Measurements from ENCODE around the gene COL20A1.

The COL20A1 gene

DNA sequence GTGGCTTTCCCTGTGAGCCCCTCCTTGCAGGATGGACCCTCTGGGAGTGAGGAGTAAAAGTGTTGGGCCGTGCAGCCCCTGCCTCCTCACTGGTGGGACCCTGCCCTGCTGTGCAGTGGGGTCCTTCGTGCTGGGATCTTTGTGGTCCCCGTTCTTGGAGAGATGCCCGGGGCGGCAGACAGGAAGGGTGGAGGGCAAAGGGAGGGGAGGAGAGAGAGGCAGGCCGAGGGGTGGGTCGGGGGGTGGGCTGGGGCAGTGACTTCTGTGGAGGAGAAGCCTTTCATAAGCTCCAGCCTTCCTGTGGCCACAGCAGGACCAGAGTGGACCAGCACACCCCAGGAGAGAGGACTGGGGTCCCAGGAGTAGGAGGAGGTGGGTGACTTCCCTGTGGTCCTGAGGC is at the start of gene COL20A1:
TSS of gene COL20A1 (plus strand) at position 283 of the 400 bp plus-strand sequence. CDS start 1,922 bp downstream, outside the sequence.
- DNase-seq = no peak

DNA sequence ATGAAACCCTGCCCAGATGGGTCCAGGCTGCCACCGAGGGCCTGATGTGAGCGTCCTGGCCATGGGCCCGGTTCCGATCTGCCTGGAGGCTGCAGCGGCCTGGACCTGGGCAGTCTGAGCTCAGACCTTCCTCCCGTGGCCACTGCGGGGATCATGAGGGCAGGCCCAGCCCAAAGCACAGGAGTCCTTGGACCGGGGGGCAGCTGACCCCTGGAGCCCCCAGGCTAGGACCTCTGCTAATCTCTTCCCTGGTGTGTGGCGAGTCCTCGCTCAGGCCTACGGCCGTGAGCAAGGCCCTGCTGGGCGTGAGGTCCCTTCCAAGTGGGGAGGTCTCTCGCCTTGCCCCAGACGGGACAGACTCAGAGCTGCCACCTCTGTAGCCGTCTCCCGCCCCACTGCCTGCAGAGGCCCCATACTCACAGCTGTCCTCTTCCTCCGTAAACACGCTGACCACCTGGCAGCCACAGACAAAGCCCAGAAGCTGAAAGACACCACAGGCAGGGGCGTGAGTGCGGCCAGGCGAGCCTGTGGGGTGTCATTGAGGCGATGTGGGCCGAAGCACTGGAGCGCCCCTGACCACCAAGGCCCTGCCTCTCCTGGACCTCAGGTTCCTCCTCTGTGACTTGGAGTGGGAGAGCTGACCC is 49.3 kb upstream of the COL20A1 start:
- DNase-seq = no peak

DNA sequence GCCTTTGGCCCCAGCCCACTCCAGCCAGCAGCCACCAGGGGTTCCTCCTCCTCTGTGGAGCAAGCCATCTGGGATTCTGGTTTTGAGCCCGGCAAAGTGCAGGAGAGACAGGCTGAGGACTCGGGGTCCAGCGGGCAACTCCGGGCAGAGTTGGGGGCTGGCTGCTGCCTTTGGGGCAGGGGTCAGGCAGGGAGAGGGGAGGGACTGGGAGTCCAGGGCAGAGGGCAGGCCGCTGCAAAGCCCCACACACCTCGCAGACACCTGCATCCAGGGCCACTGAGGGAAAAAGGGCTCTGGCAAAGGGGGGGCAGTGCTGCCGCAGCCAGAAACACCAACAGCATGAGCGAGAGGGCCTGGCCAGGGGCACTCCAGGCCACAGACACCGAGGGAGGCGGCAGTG is 48.5 kb upstream of the COL20A1 start:
- DNase-seq = no peak

DNA sequence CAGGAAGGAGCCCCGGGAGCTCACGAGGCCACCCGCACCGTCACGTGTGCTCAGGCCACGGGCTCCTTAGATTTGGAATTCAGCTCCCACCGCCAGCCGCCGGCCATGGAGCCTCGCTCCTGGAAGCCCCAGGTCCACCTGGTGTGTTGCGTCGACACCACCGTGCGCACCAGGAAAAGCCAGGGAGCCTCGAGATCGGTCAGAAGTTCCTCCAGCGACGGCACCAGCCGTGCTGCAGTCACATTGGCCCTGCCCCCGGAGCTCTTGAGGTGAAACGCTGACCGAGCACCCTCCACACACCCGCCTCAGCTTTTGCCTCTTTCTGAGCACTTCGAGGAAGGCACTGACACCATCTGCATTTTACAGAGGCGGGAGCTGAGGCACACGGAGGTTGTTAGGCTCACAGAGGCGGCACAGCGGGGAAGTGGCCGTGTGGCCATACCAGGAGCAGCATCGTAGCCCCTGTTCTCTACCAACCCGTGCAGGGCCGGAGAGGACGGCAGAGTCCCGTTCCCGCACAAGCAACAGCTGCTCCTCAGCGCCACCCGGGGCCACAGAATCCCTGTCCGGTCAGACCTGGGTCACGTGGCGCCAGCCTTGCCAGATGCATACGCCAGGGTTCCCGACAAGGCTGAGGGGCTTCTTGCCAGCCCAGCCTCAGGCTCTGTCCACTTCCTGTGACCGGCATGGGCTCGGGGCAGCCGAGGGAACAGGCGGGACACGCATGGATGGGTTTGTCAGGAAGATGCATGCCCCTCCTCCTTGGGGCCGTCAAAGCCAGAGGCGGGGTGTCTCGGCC is 46.3 kb upstream of the COL20A1 start:
- DNase-seq = peak in 8 of 51 donors; percentile 13 to 41 (median 24)

DNA sequence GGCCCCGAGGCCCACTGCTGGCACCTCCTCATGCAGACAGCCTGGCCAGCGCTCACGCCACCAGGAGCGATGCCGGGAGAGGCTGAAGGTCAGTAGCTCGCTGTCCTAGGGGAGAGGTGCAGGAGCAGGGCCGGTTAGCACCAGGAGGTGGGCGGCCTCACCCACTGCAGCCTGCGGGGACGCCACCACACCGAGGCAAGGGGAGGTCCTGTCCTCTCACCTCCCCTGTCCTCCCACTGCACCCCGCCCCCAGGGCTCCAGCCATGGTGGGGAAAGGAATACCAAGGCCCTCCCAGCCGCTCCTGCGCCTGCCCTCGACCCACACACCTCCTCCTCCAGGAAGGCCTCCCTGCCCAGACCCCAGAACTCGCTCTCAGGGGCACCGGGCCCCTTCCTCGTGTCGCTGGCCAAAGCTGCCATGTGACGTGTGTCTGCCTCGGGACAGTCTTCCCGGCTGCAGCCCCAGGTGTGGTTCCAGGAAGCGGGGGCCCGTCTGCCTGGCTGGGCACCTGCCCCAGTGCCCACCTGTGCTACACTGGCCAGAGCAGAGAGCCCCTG is 45.2 kb upstream of the COL20A1 start:
- DNase-seq = no peak

DNA sequence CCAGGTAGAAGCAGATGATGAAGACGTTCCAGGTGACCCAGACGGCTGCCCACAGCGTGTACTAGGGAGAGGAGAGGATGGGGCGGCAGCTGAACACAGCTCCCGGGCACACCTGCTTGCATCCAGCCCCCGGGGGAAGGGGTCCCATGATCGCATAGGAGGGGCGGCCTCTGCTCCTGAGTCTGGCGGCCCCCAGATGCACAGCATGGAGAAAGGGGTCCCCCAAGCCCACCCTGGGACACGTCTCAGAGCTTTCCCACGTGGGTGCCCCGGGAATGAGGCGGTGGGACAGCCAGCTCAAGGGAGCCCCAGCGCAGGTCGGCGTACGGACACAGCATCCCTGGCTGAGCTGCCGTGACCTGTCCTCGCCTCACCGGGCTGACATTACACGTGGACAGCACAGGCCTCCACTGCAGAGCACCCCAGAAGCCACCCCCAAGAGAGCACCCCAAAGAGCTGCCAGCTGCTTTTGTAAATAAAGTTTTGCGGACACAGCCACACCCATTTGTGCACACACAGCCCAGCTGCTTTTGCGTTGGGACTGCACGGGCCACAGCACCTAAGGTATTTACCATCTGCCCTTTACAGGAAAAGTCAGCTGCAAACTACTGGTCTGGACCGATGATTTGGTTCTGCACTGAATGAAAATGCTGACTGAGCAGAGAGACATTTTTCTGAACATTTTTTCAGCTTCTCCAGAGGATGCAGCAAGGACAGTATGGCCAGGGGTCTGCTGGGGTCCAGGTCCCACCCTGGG is 44.0 kb upstream of the COL20A1 start:
- no peak for DNase-seq

DNA sequence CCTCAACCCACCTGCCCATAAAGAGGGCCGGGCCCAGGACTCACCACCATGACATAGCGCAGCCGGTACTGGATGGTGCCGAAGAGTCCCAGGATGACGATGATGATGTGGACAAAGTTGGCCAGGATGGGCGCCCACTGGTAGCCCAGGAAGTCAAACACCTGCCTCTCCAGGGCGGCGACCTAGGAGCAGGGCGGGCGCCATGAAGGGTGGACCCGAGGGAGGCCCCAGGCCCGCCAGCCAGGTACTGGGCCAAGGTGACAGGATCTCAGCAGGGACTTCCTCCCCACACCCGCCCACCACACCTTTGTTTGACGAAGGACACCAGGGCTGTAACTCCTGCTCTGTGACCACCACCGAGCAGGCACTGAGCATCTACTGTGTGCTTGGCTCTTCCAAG is 43.1 kb upstream of the COL20A1 start:
- DNase-seq = no peak

DNA sequence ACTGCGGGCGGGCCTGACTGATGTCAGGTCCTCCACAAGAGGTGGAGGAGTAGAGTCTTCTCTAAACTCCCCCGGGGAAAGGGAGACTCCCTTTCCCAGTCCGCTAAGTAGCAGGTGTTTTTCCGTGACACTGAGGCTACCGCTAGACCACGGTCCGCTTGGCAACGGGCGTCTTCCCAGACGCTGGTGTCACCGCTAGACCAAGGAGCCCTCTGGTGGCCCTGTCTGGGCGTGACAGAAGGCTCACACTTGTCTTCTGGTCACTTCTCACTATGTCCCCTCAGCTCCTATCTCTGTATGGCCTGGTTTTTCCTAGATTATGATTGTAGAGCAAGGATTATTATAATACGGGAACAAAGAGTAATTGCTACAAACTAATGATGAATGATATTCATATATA is 41.6 kb upstream of the COL20A1 start:
- DNase-seq = peak in 19 of 51 donors; percentile 17 to 77 (median 42)

DNA sequence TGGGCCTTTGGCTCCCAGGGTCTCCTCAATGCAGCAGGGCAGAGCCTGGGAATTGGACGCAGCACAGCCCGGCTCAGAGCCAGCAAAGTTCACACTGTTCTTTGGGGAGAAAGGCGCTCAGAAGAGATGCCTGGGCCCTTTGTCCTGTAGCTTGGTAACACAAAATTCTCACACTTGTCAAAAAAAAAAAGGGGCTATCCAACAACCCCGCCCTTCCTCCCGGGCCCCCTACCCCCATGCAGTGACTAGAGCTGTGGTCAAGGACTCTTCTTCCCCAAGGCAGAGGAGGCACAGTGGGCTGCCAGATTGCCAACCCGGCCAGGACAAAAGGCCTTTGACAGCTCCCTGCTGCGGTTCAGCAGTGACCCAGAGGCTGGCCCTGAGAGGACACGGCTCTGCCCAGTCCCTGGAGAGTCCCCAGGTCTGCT is 40.7 kb upstream of the COL20A1 start:
- peak in 43 of 51 donors; percentile 9 to 96 (median 64) for DNase-seq

DNA sequence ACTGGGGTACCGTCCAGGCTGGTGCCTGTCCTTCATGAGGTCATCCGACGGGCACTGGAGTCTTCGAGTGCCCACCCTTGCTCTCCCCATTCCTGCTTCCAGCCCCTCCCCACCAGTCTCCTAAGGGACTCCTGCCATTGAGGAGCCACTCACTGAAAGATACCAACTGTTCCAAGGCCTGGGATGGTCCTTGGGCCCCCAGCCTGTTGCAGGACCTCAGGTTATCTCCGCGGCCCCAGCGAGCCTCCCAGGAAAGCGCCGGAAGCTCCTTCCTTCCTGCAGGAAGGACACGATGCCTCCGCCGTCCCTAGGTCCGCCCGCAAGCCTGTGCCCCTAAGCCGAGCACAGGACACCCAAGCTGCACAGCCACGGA is 39.9 kb upstream of the COL20A1 start:
- DNase-seq = no peak

DNA sequence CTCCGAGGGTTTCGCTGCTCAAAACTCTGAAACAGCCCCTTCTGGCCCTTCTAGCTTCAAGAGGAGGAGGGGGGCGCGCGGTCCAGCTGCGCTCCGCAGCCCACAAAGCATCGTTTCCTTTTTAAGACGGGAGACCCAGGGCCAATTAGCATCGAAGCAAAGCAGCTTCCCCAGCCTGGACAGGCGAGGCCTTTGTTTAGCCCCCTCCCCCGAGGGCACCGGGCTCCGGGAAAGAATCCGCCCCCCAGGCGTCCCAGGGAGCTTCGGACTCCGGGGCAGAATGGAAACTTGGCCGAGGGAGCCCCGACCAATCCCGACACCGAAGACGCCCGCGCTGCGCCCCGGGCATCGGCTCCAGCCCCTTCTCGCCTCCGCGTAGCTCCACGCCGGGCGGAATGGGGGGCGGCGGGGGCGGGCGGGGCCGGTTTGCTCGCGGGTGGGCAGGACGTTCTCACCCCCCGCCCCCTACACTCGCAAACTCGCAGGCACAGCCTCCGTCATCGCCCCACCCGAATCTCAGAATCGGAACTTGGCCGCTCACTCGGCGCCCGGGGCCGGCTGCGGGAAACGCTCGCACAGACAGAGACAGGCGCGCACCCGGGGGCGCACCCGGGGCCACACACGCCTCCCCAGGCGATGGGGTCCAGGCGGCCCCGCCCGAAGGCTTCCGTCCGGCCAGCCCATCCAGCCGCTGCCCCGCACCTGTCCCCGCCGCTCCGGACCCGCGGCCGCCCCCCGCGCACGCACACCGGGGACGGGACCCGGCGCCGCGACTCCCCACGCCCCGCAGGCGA is 39.4 kb upstream of the COL20A1 start:
- DNase-seq = peak in 31 of 51 donors; percentile 21 to 85 (median 61)

DNA sequence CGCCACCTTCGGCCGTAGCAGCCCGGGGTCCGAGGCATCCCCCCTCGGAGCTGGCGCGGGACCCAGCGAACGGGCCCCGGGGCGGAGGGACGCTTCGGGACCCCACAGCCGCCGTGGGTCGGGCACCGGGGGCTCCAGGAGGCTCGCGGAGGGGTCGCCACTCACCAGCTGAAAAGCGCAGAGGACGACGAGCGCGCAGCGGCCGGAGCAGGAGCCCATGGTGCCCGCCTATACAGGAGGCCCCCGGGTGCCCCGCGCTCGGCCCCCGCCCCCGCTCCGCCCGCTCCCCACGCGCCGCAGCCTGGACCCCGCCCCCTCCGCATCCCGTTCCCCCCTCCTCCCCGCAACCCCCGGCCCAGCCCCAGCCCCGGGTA is 38.8 kb upstream of the COL20A1 start, which contains the start of gene NKAIN4:
TSS of gene NKAIN4 (minus strand) at position 232 of the 374 bp plus-strand sequence. CDS start at position 219, 13 bp downstream.
- DNase-seq = peak in 6 of 51 donors; percentile 12 to 51 (median 28)

DNA sequence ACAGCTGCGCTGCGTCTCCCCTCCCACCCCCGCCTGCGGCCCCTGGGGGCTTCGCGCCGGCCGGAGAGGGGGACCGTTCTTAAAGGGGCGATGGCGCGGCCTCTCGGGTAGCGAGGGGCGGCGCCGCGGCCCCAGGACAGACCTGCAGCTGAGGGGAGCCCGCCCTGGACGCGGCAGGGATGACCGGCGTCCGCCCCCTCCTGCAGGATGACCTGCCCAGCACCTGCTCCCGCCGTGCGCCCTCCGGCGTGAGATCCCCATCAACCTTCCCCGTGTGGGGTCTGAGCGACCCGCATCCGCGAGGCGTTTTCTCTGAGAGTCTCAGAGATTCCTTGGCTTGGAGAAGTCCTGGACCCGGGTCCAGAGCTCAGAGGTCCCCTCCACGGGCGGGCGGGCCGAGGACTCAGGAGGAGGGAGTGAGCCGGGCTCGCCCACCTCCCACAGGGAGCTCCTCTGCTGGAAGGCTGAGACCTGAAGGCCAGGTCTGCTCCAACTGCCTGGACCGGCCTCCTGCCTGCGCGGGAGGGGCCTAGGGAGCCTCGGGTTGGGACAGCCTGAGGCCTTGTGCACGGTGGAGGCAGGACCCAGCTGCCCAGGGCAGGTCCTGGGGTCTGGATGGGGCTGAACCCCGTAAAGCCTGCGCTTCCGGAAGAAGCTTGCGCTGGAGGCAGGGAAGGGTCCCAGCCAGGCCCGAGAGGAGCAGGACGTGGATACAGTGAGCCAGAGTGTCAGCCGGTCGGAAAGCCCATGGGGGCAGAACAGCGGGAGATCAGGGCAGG is 38.2 kb upstream of the COL20A1 start:
- no peak for DNase-seq

DNA sequence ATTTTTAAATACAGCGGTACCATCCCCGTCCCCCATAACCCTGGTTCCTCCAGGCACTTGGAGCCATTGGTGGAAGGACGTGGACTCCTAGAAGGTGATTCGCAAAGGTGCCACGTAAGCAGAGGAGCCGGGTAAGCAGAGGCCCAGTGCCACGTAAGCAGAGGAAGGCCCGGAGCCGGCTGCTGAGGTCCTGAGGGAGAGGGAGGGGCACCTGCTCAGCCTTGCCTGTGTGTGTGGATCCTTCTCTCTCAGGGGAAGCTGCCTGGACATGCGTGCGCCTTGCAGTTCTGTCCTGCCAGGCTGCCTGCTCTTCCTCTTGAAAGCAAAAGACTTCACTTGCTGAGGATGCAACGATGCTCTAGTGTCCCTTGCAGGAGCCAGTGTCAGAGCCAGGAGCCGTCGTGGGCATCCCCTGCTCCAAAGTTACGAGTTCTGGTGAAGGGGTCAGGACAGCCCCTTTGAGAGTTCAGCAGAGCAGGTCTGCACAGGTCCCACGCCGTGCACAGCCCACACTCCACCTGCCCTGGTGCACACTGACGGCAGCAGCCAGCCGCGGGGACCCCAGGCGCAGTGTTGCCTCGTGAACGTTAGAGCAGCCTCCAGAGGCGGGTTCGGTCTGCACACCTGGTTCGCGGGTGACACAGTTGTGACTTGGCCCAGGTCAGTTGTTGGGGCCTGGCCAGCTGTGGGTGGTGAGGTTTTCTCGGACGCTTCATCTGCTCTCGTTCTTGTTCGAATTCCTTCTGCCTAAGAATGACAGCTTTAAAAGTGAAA is 36.9 kb upstream of the COL20A1 start:
- DNase-seq = no peak

DNA sequence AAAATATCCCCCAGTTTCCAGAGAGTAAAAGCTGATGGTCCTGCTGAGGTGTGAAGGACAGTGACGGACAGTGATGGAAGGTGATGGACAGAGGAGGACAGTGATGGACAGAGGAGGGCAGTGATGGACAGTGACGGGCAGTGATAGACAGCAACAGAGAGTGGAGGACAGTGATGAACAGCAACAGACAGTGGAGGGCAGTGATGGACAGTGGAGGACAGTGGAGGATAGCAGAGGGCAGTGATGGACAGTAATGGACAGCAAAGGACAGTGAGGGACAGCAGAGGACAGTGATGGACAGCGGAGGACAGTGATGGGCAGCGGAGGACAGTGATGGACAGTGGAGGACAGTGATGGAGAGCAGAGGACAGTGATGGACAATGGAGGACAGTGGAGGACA is 36.0 kb upstream of the COL20A1 start:
- no peak for DNase-seq

DNA sequence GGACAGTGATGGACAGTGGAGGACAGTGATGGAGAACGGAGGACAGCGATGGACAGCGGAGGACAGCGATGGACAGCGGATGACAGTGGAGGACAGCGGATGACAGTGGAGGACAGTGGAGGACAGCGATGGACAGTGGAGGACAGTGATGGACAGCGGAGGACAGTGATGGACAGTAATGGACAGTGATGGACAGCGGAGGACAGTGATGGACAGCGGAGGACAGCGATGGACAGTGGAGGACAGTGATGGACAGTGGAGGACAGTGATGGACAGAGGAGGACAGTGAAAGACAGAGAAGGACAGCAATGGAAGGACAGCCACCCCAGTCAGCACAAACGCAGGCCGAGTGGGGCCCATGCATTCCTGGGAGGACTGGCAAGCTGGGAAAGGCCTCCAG is 35.4 kb upstream of the COL20A1 start:
- DNase-seq = no peak

DNA sequence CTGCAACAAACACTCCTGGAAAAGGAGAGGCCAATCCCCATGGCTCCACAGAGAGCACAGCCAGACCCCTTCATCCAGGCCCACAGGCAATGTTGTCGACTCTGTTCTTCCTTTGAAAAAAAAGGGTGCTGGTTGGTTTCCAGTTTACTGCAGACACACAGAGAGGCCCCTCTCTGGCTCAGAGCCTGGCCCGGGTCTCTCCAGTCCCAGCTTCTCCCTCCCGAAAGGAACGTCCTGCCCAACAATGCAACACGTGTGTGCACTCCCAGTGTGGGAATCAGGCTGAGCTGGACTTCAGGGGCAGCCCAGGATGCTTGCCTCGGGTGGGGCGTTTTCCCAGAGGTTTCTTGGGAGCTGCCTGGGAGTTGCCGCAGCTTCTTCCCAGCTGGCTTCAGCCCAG is 34.2 kb upstream of the COL20A1 start:
- DNase-seq = peak in 10 of 51 donors; percentile 11 to 37 (median 25)

DNA sequence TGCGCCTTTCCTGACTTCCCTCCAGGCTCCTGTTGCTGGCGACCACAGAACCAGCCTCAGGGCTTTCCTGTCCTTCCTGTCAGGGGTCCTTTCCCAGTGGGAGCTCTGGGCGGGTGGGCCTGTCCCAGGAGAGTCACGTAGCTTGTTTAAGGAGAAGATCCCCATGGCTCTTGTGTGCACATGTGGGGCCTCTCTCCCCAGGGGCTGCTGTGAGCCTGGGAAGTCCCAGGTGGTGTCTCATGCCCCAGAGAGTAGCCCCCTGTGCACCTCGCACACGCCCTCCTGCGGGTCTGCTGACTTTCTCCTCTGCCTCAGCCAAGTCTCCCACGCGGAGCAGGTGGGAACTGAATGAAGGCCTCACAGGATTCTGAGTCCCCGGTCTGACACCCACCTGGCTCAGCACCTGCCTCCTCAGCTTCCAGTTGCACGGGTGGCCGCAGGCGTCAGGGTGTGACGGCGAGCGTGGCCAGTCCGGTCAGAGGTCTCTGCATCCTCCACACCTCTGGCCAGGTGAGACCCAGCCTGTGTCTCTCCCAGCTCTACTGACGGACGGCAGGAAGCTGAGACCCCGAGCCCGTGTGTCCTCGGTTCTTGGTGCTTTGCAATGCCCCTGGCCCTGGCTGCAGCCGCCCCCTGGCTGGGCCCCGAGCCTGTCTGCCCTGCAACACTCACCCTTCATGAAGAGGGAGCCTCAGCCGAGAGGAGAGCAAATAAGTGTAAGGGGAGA is 33.1 kb upstream of the COL20A1 start:
- no peak for DNase-seq

DNA sequence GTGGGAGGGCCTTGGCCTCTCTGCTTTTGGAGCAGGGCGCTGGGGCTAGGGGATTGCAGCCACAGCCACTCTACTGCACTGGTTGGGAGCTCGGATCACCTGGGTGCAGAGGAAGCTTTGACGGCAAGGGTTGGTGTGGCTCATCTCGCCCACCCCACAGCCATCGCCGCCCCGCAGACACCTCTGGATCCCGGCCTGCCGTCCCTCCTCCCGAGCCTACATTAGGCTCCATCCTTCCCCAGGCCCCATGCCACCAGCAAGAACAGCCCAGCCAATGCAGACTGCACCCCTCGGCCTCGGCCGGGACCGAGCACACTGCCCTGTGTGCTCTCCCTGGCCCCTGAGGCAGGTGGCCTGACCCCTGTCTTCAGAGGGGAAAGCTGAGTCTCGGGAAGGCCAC is 32.5 kb upstream of the COL20A1 start:
- DNase-seq = no peak
